B cell (primary cell): ENCODE measurements around the gene ATP11A. TPM values are rescaled to one million over a fixed set of nuclear protein-coding genes. Genes with fewer than 3 reads are reported as not detected.

Experiments
- ATAC-seq: fragments of 200-7000 bp; cut with Tn5 transposase; one replicate; pipeline ENCODE4 v1.10.0; 2021; ENCODE audit warnings: low read depth, mild to moderate bottlenecking, moderate number of reproducible peaks, moderate library complexity
- CTCF ChIA-PET: fragments of 350-600 bp; sonication (Branson Sonifier 250); formaldehyde crosslinking; loops from one replicate; lab custom pipeline; 2021; ENCODE audit warnings: antibody characterized with exemption, inconsistent platforms; lab: Charles Lee
- POLR2A ChIA-PET: fragments of 350-600 bp; sonication (Branson Sonifier 250); formaldehyde crosslinking; loops from one replicate; lab custom pipeline; 2021; ENCODE audit warnings: antibody characterized with exemption; lab: Charles Lee
- DNase-seq: peaks from one replicate; pipeline ENCODE4 v3.0.0; 2013
- H2AFZ ChIP-seq: 2 replicates; pipeline ENCODE4 v1.6.1; 2012; ENCODE audit warnings: mild to moderate bottlenecking, low read depth, low read length; ENCODE audit not compliant: insufficient read depth, poor library complexity, severe bottlenecking
- H3K27ac ChIP-seq, 2 donors: 1 replicate in 1 of 2; 2 replicates in 1 of 2; pipeline ENCODE4 v1.5.1; 2012 to 2013; ENCODE audit warnings: low read length in 2 of 2, mild to moderate bottlenecking in 2 of 2, moderate library complexity in 1 of 2
- H3K27me3 ChIP-seq, 4 experiments: fragments of 200-600 bp in 1 of 4; sonication (generic) in 1 of 4; replicated peaks in 1 of 4; 1 replicate in 2 of 4; 2 replicates in 2 of 4; pipeline versions ENCODE4 v1.6.1 to v1.7.0; 2013 to 2016; ENCODE audit warnings: low read length in 3 of 4, mild to moderate bottlenecking in 2 of 4, mixed read lengths in 1 of 4, moderate library complexity in 1 of 4; ENCODE audit not compliant: insufficient read depth in 4 of 4, control insufficient read depth in 3 of 4; ENCODE audit errors: control extremely low read depth in 1 of 4
- H3K36me3 ChIP-seq, 2 experiments: replicated peaks in 1 of 2; 1 replicate in 1 of 2; 2 replicates in 1 of 2; pipeline versions ENCODE4 v1.6.1 to v1.7.1; 2013; ENCODE audit warnings: low read length in 1 of 2; ENCODE audit not compliant: insufficient read depth in 2 of 2, control insufficient read depth in 1 of 2; ENCODE audit errors: control extremely low read depth in 1 of 2, extremely low read depth in 1 of 2
- H3K4me1 ChIP-seq, 2 donors: fragments of 200-600 bp in 1 of 2; sonication (generic) in 1 of 2; 1 replicate in 1 of 2; 2 replicates in 1 of 2; pipeline versions ENCODE4 v1.5.1 to v1.6.1; 2013 to 2017; ENCODE audit warnings: low read length in 2 of 2; ENCODE audit not compliant: control insufficient read depth in 2 of 2, insufficient read depth in 2 of 2
- H3K4me2 ChIP-seq: replicated peaks from 2 replicates; pipeline ENCODE3; 2012; ENCODE audit warnings: mild to moderate bottlenecking, low read depth, low read length; ENCODE audit not compliant: poor library complexity, severe bottlenecking
- H3K4me3 ChIP-seq, 5 experiments: fragments of 200-600 bp in 1 of 5; sonication (generic) in 1 of 5; 1 replicate in 3 of 5; 2 replicates in 2 of 5; pipeline versions ENCODE4 v1.5.1 to v1.7.0; 2011 to 2016; ENCODE audit warnings: low read length in 4 of 5, mild to moderate bottlenecking in 4 of 5, low read depth in 2 of 5, control low read depth in 1 of 5, moderate library complexity in 1 of 5; ENCODE audit not compliant: insufficient read depth in 1 of 5; ENCODE audit errors: control extremely low read depth in 1 of 5, extremely low read depth in 1 of 5
- H3K79me2 ChIP-seq: fragments of 200-600 bp; sonication (generic); one replicate; pipeline ENCODE4 v1.6.0; 2016; ENCODE audit warnings: low read length; ENCODE audit not compliant: control insufficient read depth, insufficient read depth
- H3K9ac ChIP-seq: fragments of 200-600 bp; sonication (generic); 2 replicates; pipeline ENCODE4 v1.6.1; 2017; ENCODE audit warnings: mild to moderate bottlenecking, low read length, moderate library complexity
- H3K9me3 ChIP-seq, 3 donors: one replicate each; pipeline versions ENCODE4 v1.6.1 to v1.7.1; 2013; ENCODE audit warnings: low read length in 2 of 3; ENCODE audit not compliant: control insufficient read depth in 2 of 3, insufficient read depth in 1 of 3; ENCODE audit errors: control extremely low read depth in 1 of 3
- H4K20me1 ChIP-seq: 2 replicates; pipeline ENCODE4 v1.6.0; 2012; ENCODE audit warnings: mild to moderate bottlenecking, low read length; ENCODE audit not compliant: insufficient read depth, control insufficient read depth, poor library complexity, severe bottlenecking
- H3K27ac Mint-ChIP-seq: one replicate; pipeline ENCODE4 v1.8.0; 2021; ENCODE audit warnings: mixed read lengths
- H3K27me3 Mint-ChIP-seq: one replicate; pipeline ENCODE4 v1.8.0; 2021; ENCODE audit warnings: mixed read lengths
- H3K4me1 Mint-ChIP-seq: one replicate; pipeline ENCODE4 v1.8.0; 2021; ENCODE audit warnings: mixed read lengths
- H3K4me3 Mint-ChIP-seq: one replicate; pipeline ENCODE4 v1.8.0; 2021; ENCODE audit warnings: mixed read lengths
- H3K9me3 Mint-ChIP-seq: one replicate; pipeline ENCODE4 v1.8.0; 2022; ENCODE audit warnings: mixed read lengths; ENCODE audit not compliant: insufficient read depth
- EZH2 ChIP-seq: IDR thresholded peaks from 2 replicates; pipeline ENCODE4 v1.6.1; 2012; ENCODE audit warnings: borderline replicate concordance, low read depth, mild to moderate bottlenecking, moderate library complexity, low read length; ENCODE audit not compliant: insufficient read depth, poor library complexity, severe bottlenecking
- WGBS: methylation state at CpG from one replicate; pipeline ENCODE4 v1.1.5; 2013; ENCODE audit warnings: missing lambda C conversion rate; ENCODE audit not compliant: insufficient coverage; 5-methylcytosine and 5-hydroxymethylcytosine counted together
- intact Hi-C: fragments of 100-400 bp; cut with micrococcal nuclease; formaldehyde crosslinking; loops from one replicate; pipeline ENCODE4 v1.10.0; 2022
- polyA plus RNA-seq: library from polyadenylated mRNA; depleted of rRNA; stranded (reverse); fragments of >200 nt; gene quantifications from 2 replicates; pipeline ENCODE4 v1.2.3, GENCODE V29; 2012
- total RNA-seq, 2 donors: library from RNA; stranded (reverse); fragments of 120-200 nt in 1 of 2; gene quantifications; 1 replicate in 1 of 2; 2 replicates in 1 of 2; pipeline versions ENCODE4 v1.2.3 to v1.2.4, GENCODE V29; 2013 to 2022
- TF ChIP-seq, protein P1 (sequence below): fragments of 200-600 bp; IDR thresholded peaks from one replicate; pipeline ENCODE4 v1.8.0; 2022; ENCODE audit warnings: antibody characterized with exemption, mild to moderate bottlenecking

The ATP11A gene
- total and polyA plus RNA-seq, 2 donors (not counting 1 experiment from before 2014, with no cell fraction given): 36.9 to 60.3 TPM

GRCh38 chr13:112730157-112730671 is 40.4 kb downstream of the ATP11A start:
- Mint-ChIP-seq H3K4me3 (no peak overlapping the region), H3K27ac (no peak overlapping the region), H3K27me3 (no peaks in the 10 kb centered on the region), H3K9me3 (no peaks in the 10 kb centered on the region), H3K4me1 (peaks cover 7% of the 10 kb centered on the region)
- WGBS: 96% methylated on average over 21 of the region's 21 CpGs
- Histone ChIP-seq H3K36me3 (no peaks in the 10 kb centered on the region), H2AFZ (no peak overlapping the region), H3K4me1 (peaks cover 0 to 8% of the 10 kb centered on the region in 2 donors), H3K27me3 (no peaks in the 10 kb centered on the region), H3K4me2 (no peak overlapping the region), H3K27ac (no peak overlapping the region), H3K9me3 (no peaks in the 10 kb centered on the region), H3K79me2 (peaks cover 8% of the 10 kb centered on the region), H3K4me3 (no peak overlapping the region), H4K20me1 (no peaks in the 10 kb centered on the region), H3K9ac (no peak overlapping the region)
- no peak for DNase-seq
- POLR2A ChIA-PET: no interaction called here
- no peak for ATAC-seq
- CTCF ChIA-PET: no interaction called here
- intact Hi-C loops: no loop called here
- TF ChIP-seq, protein P1, sequence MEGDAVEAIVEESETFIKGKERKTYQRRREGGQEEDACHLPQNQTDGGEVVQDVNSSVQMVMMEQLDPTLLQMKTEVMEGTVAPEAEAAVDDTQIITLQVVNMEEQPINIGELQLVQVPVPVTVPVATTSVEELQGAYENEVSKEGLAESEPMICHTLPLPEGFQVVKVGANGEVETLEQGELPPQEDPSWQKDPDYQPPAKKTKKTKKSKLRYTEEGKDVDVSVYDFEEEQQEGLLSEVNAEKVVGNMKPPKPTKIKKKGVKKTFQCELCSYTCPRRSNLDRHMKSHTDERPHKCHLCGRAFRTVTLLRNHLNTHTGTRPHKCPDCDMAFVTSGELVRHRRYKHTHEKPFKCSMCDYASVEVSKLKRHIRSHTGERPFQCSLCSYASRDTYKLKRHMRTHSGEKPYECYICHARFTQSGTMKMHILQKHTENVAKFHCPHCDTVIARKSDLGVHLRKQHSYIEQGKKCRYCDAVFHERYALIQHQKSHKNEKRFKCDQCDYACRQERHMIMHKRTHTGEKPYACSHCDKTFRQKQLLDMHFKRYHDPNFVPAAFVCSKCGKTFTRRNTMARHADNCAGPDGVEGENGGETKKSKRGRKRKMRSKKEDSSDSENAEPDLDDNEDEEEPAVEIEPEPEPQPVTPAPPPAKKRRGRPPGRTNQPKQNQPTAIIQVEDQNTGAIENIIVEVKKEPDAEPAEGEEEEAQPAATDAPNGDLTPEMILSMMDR: no peak
- no peak for TF ChIP-seq EZH2

GRCh38 chr13:112731667-112732616 is 42.1 kb downstream of the ATP11A start:
- H3K4me1 Mint-ChIP-seq: no peaks in the 10 kb centered on the region
- H3K27me3 Mint-ChIP-seq: no peaks in the 10 kb centered on the region
- no peak for DNase-seq
- Histone ChIP-seq H3K4me3 (no peak overlapping the region), H3K79me2 (peaks cover 8% of the 10 kb centered on the region), H3K27me3 (no peaks in the 10 kb centered on the region), H3K4me1 (no peaks in the 10 kb centered on the region), H3K36me3 (no peaks in the 10 kb centered on the region), H4K20me1 (no peaks in the 10 kb centered on the region), H3K27ac (no peak overlapping the region), H3K4me2 (no peak overlapping the region), H3K9ac (no peak overlapping the region), H3K9me3 (no peaks in the 10 kb centered on the region), H2AFZ (no peak overlapping the region)
- intact Hi-C loops: no loop called here
- 98% methylated on average over 13 of the region's 20 CpGs for WGBS
- H3K4me3 Mint-ChIP-seq: no peak overlapping the region
- ChIA-PET CTCF (no interaction called here), POLR2A (no interaction called here)
- no peak overlapping the region for H3K27ac Mint-ChIP-seq
- H3K9me3 Mint-ChIP-seq: no peaks in the 10 kb centered on the region
- TF ChIP-seq EZH2: no peak
- TF ChIP-seq, protein P1: no peak
- ATAC-seq: no peak
